ENCODE measurements around the gene PARD3B. TPM values are rescaled to one million over a fixed set of nuclear protein-coding genes. Genes with fewer than 3 reads are reported as not detected.

PARD3B gene
- total and polyA plus RNA-seq, 2 of the 4 experiments (the other 2 are of a cell fraction), result 3.3 to 15.6 TPM

DNA sequence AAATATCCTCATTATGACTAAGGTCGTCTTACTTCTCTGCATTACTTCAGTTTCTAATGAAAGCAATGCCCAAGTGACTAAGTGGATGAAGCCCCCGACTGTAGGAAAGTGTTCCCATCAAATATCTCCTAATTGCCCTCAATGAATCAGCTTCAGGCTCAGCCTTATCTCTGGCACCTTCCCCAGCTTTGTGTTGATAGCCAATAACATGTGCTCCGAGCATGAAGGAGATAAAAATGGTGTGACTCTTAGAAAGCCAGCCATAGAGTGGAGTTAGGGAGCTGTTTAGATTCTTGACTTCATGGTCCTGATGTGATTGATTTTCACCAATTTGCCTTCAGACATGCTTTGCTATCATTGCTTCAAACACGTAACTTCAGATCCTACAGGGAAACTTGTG lies 797.8 kb downstream of the PARD3B start:
- Histone ChIP-seq H3K27ac (ENCODE audit: insufficient read depth, low read length) (no peak overlapping the region), H3K36me3 (ENCODE audit: control insufficient read depth, insufficient read depth, low read length) (no peaks in the 10 kb centered on the region), H4K8ac (ENCODE audit: low read depth in 2 of 2, low read length in 2 of 2) (no peak overlapping the region), H3K56ac (ENCODE audit: extremely low read depth, insufficient read depth, low read length) (no peak overlapping the region), H3K9me1 (ENCODE audit: insufficient read depth, low read length) (no peaks in the 10 kb centered on the region), H2AFZ (replicated peaks; ENCODE audit: low read length, poor library complexity) (no peak overlapping the region), H2BK5ac (ENCODE audit: low read depth, low read length, poor library complexity, severe bottlenecking) (no peak overlapping the region), H3K79me1 (ENCODE audit: low read depth in 1 of 2, low read length in 2 of 2) (no peaks in the 10 kb centered on the region), H3K9me3 (ENCODE audit: control insufficient read depth, insufficient read depth, low read length) (no peaks in the 10 kb centered on the region), H3K4me3 (ENCODE audit: insufficient read depth, low read depth, low read length) (no peak overlapping the region), H2BK120ac (ENCODE audit: low read depth, low read length) (no peak overlapping the region), H2AK5ac (ENCODE audit: low read depth, low read length) (no peak overlapping the region), H2BK15ac (ENCODE audit: low read depth, low read length) (no peak overlapping the region), H3K27me3 (ENCODE audit: control insufficient read depth, insufficient read depth, low read length) (no peaks in the 10 kb centered on the region), H3K4me2 (ENCODE audit: low read depth, low read length) (no peak overlapping the region), H2AK9ac (replicated peaks; ENCODE audit: low read depth, low read length, poor library complexity) (no peak overlapping the region), H4K20me1 (ENCODE audit: insufficient read depth, low read length) (no peaks in the 10 kb centered on the region), H3K9ac (ENCODE audit: low read depth, low read length) (no peak overlapping the region), H4K91ac (ENCODE audit: insufficient read depth, low read depth, low read length) (no peak overlapping the region), H3K18ac (ENCODE audit: low read depth, low read length) (no peak overlapping the region; the same call in 1 of the 2 replicates), H2BK20ac (ENCODE audit: low read depth, low read length) (no peak overlapping the region), H4K5ac (ENCODE audit: low read depth, low read length) (no peak overlapping the region), H3K4ac (ENCODE audit: low read depth, low read length) (no peak overlapping the region), H3K14ac (replicated peaks; ENCODE audit: low read depth, low read length) (no peak overlapping the region), H3K4me1 (ENCODE audit: control insufficient read depth, insufficient read depth, low read length) (peaks cover 2% of the 10 kb centered on the region; the same call in 1 of the 2 replicates), H3K23ac (ENCODE audit: low read depth, low read length) (no peak overlapping the region)
- POLR2A ChIA-PET (ENCODE audit: unreplicated experiment), result no interaction called here
- dilution Hi-C loops (cut with HindIII; ENCODE audit: low sequenced_read_pairs, unreplicated experiment) (no loop called here), intact Hi-C loops (cut with micrococcal nuclease) (no loop called here), in situ Hi-C loops (cut with MboI; ENCODE audit: low sequenced_read_pairs) (no loop called here)
- DNase-seq (no peak), ATAC-seq (ENCODE audit: low read depth) (no peak)
- CTCF ChIA-PET, result interaction anchor here (0.8 kb wide), 1 partner anchor 360 kb away, joined by 3 read pairs; no protein-coding TSS in a partner anchor
- WGBS, 2 experiments (ENCODE audit: extremely low coverage in 2 of 2, insufficient read length in 1 of 2), result 100% methylated on average over 1 of the region's 4 CpGs; no CpG with 5 or more reads in 1 of the 2 experiments
- BruUV-seq (replicated peaks), result no TSS peak
- TF ChIP-seq FOS (IDR thresholded peaks at IDR 0.05; ENCODE audit: low read depth, low read length) (no peak), RFX5 (IDR thresholded peaks at IDR 0.05; ENCODE audit: low read depth, low read length) (no peak), MAZ (IDR thresholded peaks at IDR 0.05; ENCODE audit: borderline replicate concordance, low read depth, low read length) (no peak), RAD21 (IDR thresholded peaks at IDR 0.05; ENCODE audit: low read length) (no peak), BHLHE40 (IDR thresholded peaks at IDR 0.05; ENCODE audit: low read depth, low read length) (no peak), MAFK (IDR thresholded peaks at IDR 0.05; ENCODE audit: low read depth, low read length) (no peak), CEBPB (IDR thresholded peaks at IDR 0.05; ENCODE audit: low read depth, low read length) (no peak), CHD1 (IDR thresholded peaks at IDR 0.05; ENCODE audit: low read depth, low read length) (no peak), SMC3 (IDR thresholded peaks at IDR 0.05; ENCODE audit: low read depth, low read length) (no peak), RCOR1 (IDR thresholded peaks at IDR 0.05; ENCODE audit: insufficient replicate concordance, low read length) (no peak)
- TF ChIP-seq, protein P1, sequence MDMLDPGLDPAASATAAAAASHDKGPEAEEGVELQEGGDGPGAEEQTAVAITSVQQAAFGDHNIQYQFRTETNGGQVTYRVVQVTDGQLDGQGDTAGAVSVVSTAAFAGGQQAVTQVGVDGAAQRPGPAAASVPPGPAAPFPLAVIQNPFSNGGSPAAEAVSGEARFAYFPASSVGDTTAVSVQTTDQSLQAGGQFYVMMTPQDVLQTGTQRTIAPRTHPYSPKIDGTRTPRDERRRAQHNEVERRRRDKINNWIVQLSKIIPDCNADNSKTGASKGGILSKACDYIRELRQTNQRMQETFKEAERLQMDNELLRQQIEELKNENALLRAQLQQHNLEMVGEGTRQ (IDR thresholded peaks at IDR 0.05; ENCODE audit: low read depth, low read length), result no peak
